Tibial artery (tissue), 4 donors: ENCODE measurements around the gene ANKHD1.

Source experiments
- DNase-seq, 2 donors: peaks; one replicate each; pipeline ENCODE4 v3.0.0-alpha.2; 2019
- H3K27ac ChIP-seq, 2 donors: fragments of 200-600 bp; sonication (generic) in 1 of 2; 1 replicate in 1 of 2; 2 replicates in 1 of 2; pipeline ENCODE4 v1.5.1; 2018 to 2019; ENCODE audit warnings: mild to moderate bottlenecking in 1 of 2
- H3K27me3 ChIP-seq, 2 donors: fragments of 200-600 bp; sonication (generic) in 1 of 2; one replicate each; pipeline versions ENCODE4 v1.5.1 to v1.6.0; 2016 to 2019
- H3K36me3 ChIP-seq, 3 donors: fragments of 200-600 bp; sonication (generic) in 2 of 3; one replicate each; pipeline ENCODE4 v1.5.1; 2016 to 2019; ENCODE audit warnings: mild to moderate bottlenecking in 2 of 3
- H3K4me1 ChIP-seq, 4 donors: fragments of 200-600 bp; sonication (generic) in 2 of 4; 1 replicate in 3 of 4; 2 replicates in 1 of 4; pipeline ENCODE4 v1.5.1; 2016 to 2019
- H3K4me3 ChIP-seq, 2 donors: fragments of 200-600 bp; sonication (generic) in 1 of 2; 1 replicate in 1 of 2; 2 replicates in 1 of 2; pipeline ENCODE4 v1.5.1; 2018 to 2019; ENCODE audit warnings: mild to moderate bottlenecking in 2 of 2
- H3K9me3 ChIP-seq, 3 donors: fragments of 200-600 bp; sonication (generic) in 1 of 3; one replicate each; pipeline ENCODE4 v1.5.1; 2016 to 2019
- intact Hi-C: fragments of 100-400 bp; cut with DNase I; formaldehyde crosslinking; loops from one replicate; pipeline ENCODE4 v1.15.0; 2023; ENCODE audit warnings: low total_unique reads
- TF ChIP-seq, protein P1 (sequence below), 2 experiments: fragments of 200-600 bp in 1 of 2; fragments of 450-650 bp in 1 of 2; IDR thresholded peaks; one replicate each; pipeline ENCODE4 v1.5.1; 2017 to 2019; ENCODE audit warnings: antibody characterized with exemption in 2 of 2, mild to moderate bottlenecking in 1 of 2, moderate library complexity in 1 of 2

Gene ANKHD1

GRCh38 chr5:140561753-140562523 is 160.3 kb downstream of the ANKHD1 start:
- H3K4me1 ChIP-seq = peaks cover 4 to 52% (median 33%) of the 10 kb centered on the region in 4 donors
- TF ChIP-seq, protein P1, sequence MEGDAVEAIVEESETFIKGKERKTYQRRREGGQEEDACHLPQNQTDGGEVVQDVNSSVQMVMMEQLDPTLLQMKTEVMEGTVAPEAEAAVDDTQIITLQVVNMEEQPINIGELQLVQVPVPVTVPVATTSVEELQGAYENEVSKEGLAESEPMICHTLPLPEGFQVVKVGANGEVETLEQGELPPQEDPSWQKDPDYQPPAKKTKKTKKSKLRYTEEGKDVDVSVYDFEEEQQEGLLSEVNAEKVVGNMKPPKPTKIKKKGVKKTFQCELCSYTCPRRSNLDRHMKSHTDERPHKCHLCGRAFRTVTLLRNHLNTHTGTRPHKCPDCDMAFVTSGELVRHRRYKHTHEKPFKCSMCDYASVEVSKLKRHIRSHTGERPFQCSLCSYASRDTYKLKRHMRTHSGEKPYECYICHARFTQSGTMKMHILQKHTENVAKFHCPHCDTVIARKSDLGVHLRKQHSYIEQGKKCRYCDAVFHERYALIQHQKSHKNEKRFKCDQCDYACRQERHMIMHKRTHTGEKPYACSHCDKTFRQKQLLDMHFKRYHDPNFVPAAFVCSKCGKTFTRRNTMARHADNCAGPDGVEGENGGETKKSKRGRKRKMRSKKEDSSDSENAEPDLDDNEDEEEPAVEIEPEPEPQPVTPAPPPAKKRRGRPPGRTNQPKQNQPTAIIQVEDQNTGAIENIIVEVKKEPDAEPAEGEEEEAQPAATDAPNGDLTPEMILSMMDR (IDR thresholded peaks at IDR 0.05) = no peak
- no peaks in the 10 kb centered on the region for H3K9me3 ChIP-seq
- H3K4me3 ChIP-seq = no peak overlapping the region
- H3K27ac ChIP-seq = no peak overlapping the region
- H3K36me3 ChIP-seq = peaks cover 0 to 34% (median 19%) of the 10 kb centered on the region in 3 donors
- intact Hi-C loops = loop anchor here (10.0 kb wide), 2 partner anchors 153 to 157 kb away; partner anchors contain the start of gene ANKHD1
- no peaks in the 10 kb centered on the region for H3K27me3 ChIP-seq
- DNase-seq = no peak

- peaks cover 8 to 51% (median 36%) of the 10 kb centered on the region in 3 donors for H3K36me3 ChIP-seq
- H3K4me1 ChIP-seq = peaks cover 0 to 56% (median 37%) of the 10 kb centered on the region in 4 donors
- no peaks in the 10 kb centered on the region for H3K9me3 ChIP-seq
- H3K4me3 ChIP-seq = peak overlapping the region; percentile 67 to 77
- H3K27ac ChIP-seq = peak overlapping the region; percentile 93 to 94
- intact Hi-C loops = loop anchor here (10.0 kb wide), 2 partner anchors 151 to 159 kb away; partner anchors contain the start of gene ANKHD1
- DNase-seq = no peak
- TF ChIP-seq, protein P1 (IDR thresholded peaks at IDR 0.05) = no peak
- no peaks in the 10 kb centered on the region for H3K27me3 ChIP-seq
Observed at GRCh38 chr5:140563596-140563995, 162.0 kb downstream of the ANKHD1 start.

DNA sequence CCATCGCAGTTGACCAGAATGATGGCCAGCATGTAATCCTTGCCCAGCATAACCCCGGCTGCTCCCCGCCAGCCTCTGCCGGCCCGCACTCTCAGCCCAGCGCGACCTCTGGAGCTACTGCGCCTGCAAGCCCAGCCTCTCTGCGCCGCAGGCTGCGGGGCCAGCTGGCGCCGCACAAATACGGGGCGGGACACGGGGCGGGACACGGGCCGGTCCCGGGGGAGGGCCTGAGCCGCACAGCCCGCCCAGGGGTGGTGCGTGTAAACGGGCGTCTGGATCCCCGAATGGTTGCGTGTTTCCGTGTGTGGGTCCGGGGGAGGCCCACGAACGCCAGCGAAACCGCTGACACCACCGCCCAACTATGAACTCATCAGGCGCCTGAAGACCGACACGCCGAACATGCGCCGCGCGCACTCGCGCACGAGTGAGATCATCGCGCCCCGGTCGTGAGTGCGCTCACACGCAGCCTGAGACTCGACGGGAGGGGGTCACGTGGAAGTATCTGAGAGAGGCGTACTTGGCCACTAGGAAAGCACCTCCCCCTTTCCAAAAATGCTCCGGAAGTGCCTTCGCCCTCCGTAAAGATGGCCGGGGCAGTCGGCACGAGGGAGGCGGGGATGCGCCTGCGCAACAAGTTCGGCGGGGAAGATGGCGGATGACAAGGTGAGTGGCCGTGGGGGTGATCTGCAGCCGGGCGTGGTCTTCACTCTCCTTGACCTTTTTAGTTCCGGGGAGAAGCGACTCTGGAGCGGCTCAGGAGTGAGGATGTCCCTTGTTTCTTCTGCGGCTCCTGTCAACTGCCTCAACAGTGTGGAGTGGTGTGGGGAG is 162.8 kb downstream of the ANKHD1 start, which contains the start of the genes APBB3 and SLC35A4:
Gene APBB3 (minus strand): TSS at position 403 of the 828 bp plus-strand sequence. CDS start 353 bp downstream, at position 50.
Gene SLC35A4 (plus strand): TSS at position 633 of the 828 bp plus-strand sequence. CDS start 2,342 bp downstream, outside the sequence.
- peaks cover 0 to 60% (median 40%) of the 10 kb centered on the region in 4 donors for H3K4me1 ChIP-seq
- DNase-seq = peak; percentile 98 to 99
- peak within 1 kb of the TSS; percentile 67 to 77 for H3K4me3 ChIP-seq
- no peaks in the 10 kb centered on the region for H3K27me3 ChIP-seq
- H3K36me3 ChIP-seq = peaks cover 8 to 53% (median 40%) of the 10 kb centered on the region in 3 donors
- H3K9me3 ChIP-seq = no peaks in the 10 kb centered on the region
- peak within 1 kb of the TSS; percentile 93 to 94 for H3K27ac ChIP-seq
- TF ChIP-seq, protein P1 (IDR thresholded peaks at IDR 0.05) = peak in 1 of 2 experiments; percentile 16
- intact Hi-C loops = loop anchor here (2.0 to 10.0 kb wide), 3 partner anchors 74 to 160 kb away; partner anchors contain the start of genes ANKHD1 and TMCO6

DNA sequence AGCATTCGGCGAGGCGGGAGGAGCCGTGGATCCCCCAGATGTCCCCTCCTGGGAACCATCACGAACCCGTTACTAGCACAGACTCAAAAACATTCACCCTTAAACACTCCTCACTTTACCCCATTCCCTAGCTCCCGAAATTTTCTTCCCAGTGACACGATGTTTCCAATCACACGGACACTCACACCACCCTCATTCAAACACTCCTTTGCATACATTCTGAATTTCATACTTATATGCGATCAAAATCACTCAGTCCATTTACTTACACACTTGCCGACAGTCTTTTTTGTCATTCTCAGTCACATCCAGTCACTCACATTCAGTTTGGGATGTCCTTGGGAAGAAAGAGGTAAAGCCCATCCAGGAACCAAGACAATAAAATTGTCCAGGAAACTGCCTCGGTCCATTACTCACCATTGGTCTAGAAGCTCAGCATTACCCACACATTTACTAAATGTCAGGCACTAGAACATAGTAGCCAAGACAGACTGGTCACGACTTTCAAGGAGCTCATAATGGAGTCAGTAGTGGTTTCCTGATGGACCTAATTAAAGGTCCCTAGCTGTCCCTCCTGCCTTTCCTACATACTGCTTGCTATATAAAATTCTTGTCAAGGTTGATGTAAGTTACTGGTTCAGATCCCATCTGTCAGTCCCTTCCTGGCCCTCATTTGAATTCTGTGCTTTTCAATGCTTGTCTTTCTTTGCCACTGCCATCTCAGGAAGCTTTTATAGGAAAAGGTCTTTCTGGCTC is 163.6 kb downstream of the ANKHD1 start:
- TF ChIP-seq, protein P1 (IDR thresholded peaks at IDR 0.05) = no peak
- Histone ChIP-seq H3K27me3 (no peaks in the 10 kb centered on the region), H3K9me3 (no peaks in the 10 kb centered on the region), H3K4me1 (peaks cover 0 to 60% (median 41%) of the 10 kb centered on the region in 4 donors), H3K36me3 (peaks cover 8 to 54% (median 44%) of the 10 kb centered on the region in 3 donors), H3K4me3 (peak overlapping the region; percentile 67 to 77), H3K27ac (peak overlapping the region; percentile 93 to 94)
- no peak for DNase-seq
- intact Hi-C loops = loop anchor here (2.0 to 10.0 kb wide), 3 partner anchors 74 to 160 kb away; partner anchors contain the start of genes ANKHD1 and TMCO6
